ENCODE measurements around the gene BCL6B. TPM values are rescaled to one million over a fixed set of nuclear protein-coding genes. Genes with fewer than 3 reads are reported as not detected.

The BCL6B gene
- total and polyA plus RNA-seq, 10 of the 15 experiments (the other 5 are each of a cell fraction or from before 2014, with no cell fraction given) = 0.06 to 0.85 (median 0.11) TPM; not detected in 1

DNA sequence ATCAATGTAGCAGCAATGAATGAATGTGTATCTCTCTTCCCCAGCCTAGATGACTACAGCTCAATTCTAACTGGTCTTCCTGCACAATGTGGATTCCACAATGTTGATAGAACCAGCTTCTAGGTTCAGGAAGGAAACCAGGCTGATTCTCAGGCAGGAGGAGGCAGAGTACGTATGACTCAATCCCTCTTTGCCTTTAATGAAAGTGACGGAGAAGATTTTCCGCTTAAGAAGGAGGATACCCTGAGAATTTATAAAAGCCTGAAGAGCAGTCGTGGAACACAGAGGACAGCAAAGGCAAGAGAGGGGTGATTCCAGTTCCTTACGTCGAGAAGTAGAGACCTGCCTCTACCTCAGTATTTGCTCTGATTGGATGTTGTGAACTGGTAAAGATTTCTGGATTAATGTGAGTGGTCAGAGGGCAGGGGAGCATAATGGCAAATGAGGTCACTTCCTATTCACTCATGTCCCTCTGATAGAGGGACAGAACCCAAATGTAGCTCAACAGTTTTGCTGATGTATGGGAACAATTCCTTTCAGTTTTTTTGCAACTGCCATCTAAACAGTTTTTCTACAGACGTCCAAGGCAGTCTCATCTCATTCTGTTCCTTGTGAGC lies 36.1 kb downstream of the BCL6B start:
- CTCF ChIA-PET = interaction anchor here (1.3 to 21.9 kb wide), 3 partner anchors 13 to 148 kb away, joined by 7 to 590 read pairs (median 9); no protein-coding TSS in a partner anchor
- H3K4me2 ChIP-seq (ENCODE audit: control insufficient read depth, insufficient read depth) = no peak overlapping the region
- ATAC-seq = no peak
- WGBS (ENCODE audit: insufficient coverage, insufficient replicate concordance, low lambda C conversion rate, missing lambda C conversion rate) = 59% methylated on average over 7 of the region's 7 CpGs
- H3K36me3 ChIP-seq (ENCODE audit: control insufficient read depth in 2 of 2, insufficient read depth in 2 of 2, low read length in 1 of 2) = no peaks in the 10 kb centered on the region
- H3K27me3 ChIP-seq (replicated peaks in 1 of 2; ENCODE audit: control insufficient read depth in 2 of 2, insufficient read depth in 2 of 2, low read length in 1 of 2) = no peaks in the 10 kb centered on the region
- H3K79me2 ChIP-seq (ENCODE audit: control insufficient read depth, insufficient read depth, low read length) = no peaks in the 10 kb centered on the region
- no peak for FAIRE-seq
- no peak for DNase-seq (ENCODE audit: low read depth, low spot score)
- H3K4me1 ChIP-seq (ENCODE audit: control insufficient read depth, insufficient read depth, low read length) = no peaks in the 10 kb centered on the region
- in situ Hi-C loops (cut with MboI) = no loop called here
- no peak overlapping the region for H2AFZ ChIP-seq (ENCODE audit: control insufficient read depth, low read depth, low read length)
- POLR2A ChIA-PET = no interaction called here
- intact Hi-C loops (cut with micrococcal nuclease; ENCODE audit: unreplicated experiment) = no loop called here
- no peaks in the 10 kb centered on the region for H3K9me3 ChIP-seq (replicated peaks; ENCODE audit: control insufficient read depth, insufficient read depth, low read length)
- SMC1A ChIA-PET (ENCODE audit: uncharacterized antibody, unreplicated experiment) = no interaction called here
- no peak overlapping the region for H3K4me3 ChIP-seq
- RAD21 ChIA-PET (ENCODE audit: unreplicated experiment) = interaction anchor here (1.1 kb wide), 2 partner anchors 74 to 88 kb away, joined by 3 read pairs; no protein-coding TSS in a partner anchor
- H3K9ac ChIP-seq (ENCODE audit: control insufficient read depth, insufficient read depth, low read length) = no peak overlapping the region
- H4K20me1 ChIP-seq (ENCODE audit: control insufficient read depth, insufficient read depth) = no peaks in the 10 kb centered on the region
- no peak for TF ChIP-seq JUND (IDR thresholded peaks at IDR 0.05; ENCODE audit: low read depth, low read length)
- no peak for TF ChIP-seq NFXL1 (IDR thresholded peaks at IDR 0.05; ENCODE audit: borderline replicate concordance)
- no peak for TF ChIP-seq MEF2A (IDR thresholded peaks at IDR 0.05; ENCODE audit: insufficient read depth, low read depth, low read length)
- TF ChIP-seq POLR2A (IDR thresholded peaks at IDR 0.05; ENCODE audit: low read depth, low read length) = no peak
- TF ChIP-seq RFX5 (IDR thresholded peaks at IDR 0.05; ENCODE audit: low read depth, low read length) = no peak
- no peak for TF ChIP-seq JUNB (IDR thresholded peaks at IDR 0.05)
- TF ChIP-seq, protein P1, sequence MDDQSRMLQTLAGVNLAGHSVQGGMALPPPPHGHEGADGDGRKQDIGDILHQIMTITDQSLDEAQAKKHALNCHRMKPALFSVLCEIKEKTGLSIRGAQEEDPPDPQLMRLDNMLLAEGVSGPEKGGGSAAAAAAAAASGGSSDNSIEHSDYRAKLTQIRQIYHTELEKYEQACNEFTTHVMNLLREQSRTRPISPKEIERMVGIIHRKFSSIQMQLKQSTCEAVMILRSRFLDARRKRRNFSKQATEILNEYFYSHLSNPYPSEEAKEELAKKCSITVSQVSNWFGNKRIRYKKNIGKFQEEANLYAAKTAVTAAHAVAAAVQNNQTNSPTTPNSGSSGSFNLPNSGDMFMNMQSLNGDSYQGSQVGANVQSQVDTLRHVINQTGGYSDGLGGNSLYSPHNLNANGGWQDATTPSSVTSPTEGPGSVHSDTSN (IDR thresholded peaks at IDR 0.05; ENCODE audit: insufficient replicate concordance, low read depth, low read length) = no peak
- no peak for TF ChIP-seq TCF12 (IDR thresholded peaks at IDR 0.05; ENCODE audit: low read depth, low read length)
- no peak for TF ChIP-seq EP300 (IDR thresholded peaks at IDR 0.05; ENCODE audit: borderline replicate concordance in 1 of 2, control insufficient read depth in 1 of 2, low read depth in 2 of 2, low read length in 2 of 2)
- TF ChIP-seq, protein P2, sequence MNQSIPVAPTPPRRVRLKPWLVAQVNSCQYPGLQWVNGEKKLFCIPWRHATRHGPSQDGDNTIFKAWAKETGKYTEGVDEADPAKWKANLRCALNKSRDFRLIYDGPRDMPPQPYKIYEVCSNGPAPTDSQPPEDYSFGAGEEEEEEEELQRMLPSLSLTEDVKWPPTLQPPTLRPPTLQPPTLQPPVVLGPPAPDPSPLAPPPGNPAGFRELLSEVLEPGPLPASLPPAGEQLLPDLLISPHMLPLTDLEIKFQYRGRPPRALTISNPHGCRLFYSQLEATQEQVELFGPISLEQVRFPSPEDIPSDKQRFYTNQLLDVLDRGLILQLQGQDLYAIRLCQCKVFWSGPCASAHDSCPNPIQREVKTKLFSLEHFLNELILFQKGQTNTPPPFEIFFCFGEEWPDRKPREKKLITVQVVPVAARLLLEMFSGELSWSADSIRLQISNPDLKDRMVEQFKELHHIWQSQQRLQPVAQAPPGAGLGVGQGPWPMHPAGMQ (IDR thresholded peaks at IDR 0.05; ENCODE audit: borderline replicate concordance) = no peak
- TF ChIP-seq SREBF1 (IDR thresholded peaks at IDR 0.05; ENCODE audit: low read length) = no peak
- no peak for TF ChIP-seq BACH1 (IDR thresholded peaks at IDR 0.05; ENCODE audit: borderline replicate concordance)
- TF ChIP-seq ZNF217 (IDR thresholded peaks at IDR 0.05) = no peak
- TF ChIP-seq SUZ12 (IDR thresholded peaks at IDR 0.05; ENCODE audit: unreplicated experiment) = no peak
- TF ChIP-seq BCL11A (IDR thresholded peaks at IDR 0.05; ENCODE audit: low read depth, low read length) = no peak
- TF ChIP-seq NFYA (IDR thresholded peaks at IDR 0.05; ENCODE audit: borderline replicate concordance, low read depth, low read length) = no peak
- TF ChIP-seq, protein P3, sequence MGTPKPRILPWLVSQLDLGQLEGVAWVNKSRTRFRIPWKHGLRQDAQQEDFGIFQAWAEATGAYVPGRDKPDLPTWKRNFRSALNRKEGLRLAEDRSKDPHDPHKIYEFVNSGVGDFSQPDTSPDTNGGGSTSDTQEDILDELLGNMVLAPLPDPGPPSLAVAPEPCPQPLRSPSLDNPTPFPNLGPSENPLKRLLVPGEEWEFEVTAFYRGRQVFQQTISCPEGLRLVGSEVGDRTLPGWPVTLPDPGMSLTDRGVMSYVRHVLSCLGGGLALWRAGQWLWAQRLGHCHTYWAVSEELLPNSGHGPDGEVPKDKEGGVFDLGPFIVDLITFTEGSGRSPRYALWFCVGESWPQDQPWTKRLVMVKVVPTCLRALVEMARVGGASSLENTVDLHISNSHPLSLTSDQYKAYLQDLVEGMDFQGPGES (IDR thresholded peaks at IDR 0.05) = no peak
- no peak for TF ChIP-seq WRNIP1 (IDR thresholded peaks at IDR 0.05; ENCODE audit: borderline replicate concordance, low read depth, low read length)
- BruUV-seq (replicated peaks) = no TSS peak
- no peak overlapping the region for H3K27ac ChIP-seq (ENCODE audit: control insufficient read depth, insufficient read depth)

All from GM12878 (cell line).